H1 (cell line): ENCODE measurements around the gene MAPK4. TPM values are rescaled to one million over a fixed set of nuclear protein-coding genes. Genes with fewer than 3 reads are reported as not detected.
A peak's percentile ranks its signal among the peaks of the same experiment; 100 is the strongest.

Experiments used
- CTCF ChIA-PET: fragments of 300-600 bp; sonication (Branson Sonifier 250); formaldehyde crosslinking; loops from one replicate; lab custom pipeline; 2021; ENCODE audit not compliant: partially characterized antibody; lab: Charles Lee
- POLR2A ChIA-PET: fragments of 300-600 bp; sonication (Branson Sonifier 250); formaldehyde crosslinking; loops from one replicate; lab custom pipeline; 2021; ENCODE audit warnings: inconsistent platforms; ENCODE audit not compliant: partially characterized antibody; lab: Charles Lee
- DNase-seq, 2 experiments: peaks; one replicate each; pipeline versions ENCODE4 v3.0.0 to v3.0.0-alpha.2; 2010 to 2022; ENCODE audit warnings: low spot score in 2 of 2, low read depth in 1 of 2, mixed read lengths in 1 of 2
- FAIRE-seq: peaks from 2 replicates; lab custom pipeline; 2011; peaks lifted over from hg19 to GRCh38; lab: Jason Lieb, UNC
- H2AFZ ChIP-seq: 2 replicates; pipeline ENCODE4 v1.8.1; 2012; ENCODE audit warnings: low read length, inconsistent platforms
- H2AK5ac ChIP-seq: 2 replicates; pipeline ENCODE4 v1.6.1; 2013; ENCODE audit warnings: low read depth, low read length
- H2BK120ac ChIP-seq: replicated peaks from 2 replicates; pipeline ENCODE3; 2013; ENCODE audit warnings: low read depth, low read length, inconsistent platforms
- H2BK12ac ChIP-seq: 2 replicates; pipeline ENCODE4 v1.6.1; 2013; ENCODE audit warnings: low read depth, low read length
- H2BK15ac ChIP-seq: 2 replicates; pipeline ENCODE4 v1.6.1; 2013; ENCODE audit warnings: low read length
- H2BK20ac ChIP-seq: 2 replicates; pipeline ENCODE4 v1.6.1; 2013; ENCODE audit warnings: low read length
- H2BK5ac ChIP-seq: 2 replicates; pipeline ENCODE4 v1.6.1; 2013; ENCODE audit warnings: low read depth, low read length
- H3K14ac ChIP-seq: 2 replicates; pipeline ENCODE4 v1.6.1; 2013; ENCODE audit warnings: inconsistent platforms; ENCODE audit not compliant: insufficient read length
- H3K18ac ChIP-seq: 2 replicates; pipeline ENCODE4 v1.6.1; 2013; ENCODE audit warnings: low read length; ENCODE audit errors: extremely low read depth
- H3K23ac ChIP-seq: 2 replicates; pipeline ENCODE4 v1.6.1; 2013; ENCODE audit warnings: inconsistent platforms; ENCODE audit not compliant: insufficient read length
- H3K23me2 ChIP-seq: 2 replicates; pipeline ENCODE4 v1.6.1; 2013; ENCODE audit warnings: low read depth, low read length
- H3K27ac ChIP-seq: 2 replicates; pipeline ENCODE4 v1.6.1; 2011; ENCODE audit warnings: low read depth, low read length, inconsistent platforms
- H3K27me3 ChIP-seq, 4 experiments: replicated peaks in 1 of 4; 1 replicate in 1 of 4; 2 replicates in 3 of 4; pipeline versions ENCODE4 v1.6.1 to v1.8.1; 2011 to 2013; ENCODE audit warnings: low read length in 3 of 4, mild to moderate bottlenecking in 3 of 4, inconsistent platforms in 2 of 4, mixed read lengths in 2 of 4, moderate library complexity in 1 of 4; ENCODE audit not compliant: control insufficient read depth in 3 of 4, insufficient read depth in 3 of 4; ENCODE audit errors: extremely low read depth in 1 of 4
- H3K36me3 ChIP-seq, 4 experiments: 2 replicates each; pipeline versions ENCODE4 v1.6.1 to v1.8.1; 2011 to 2013; ENCODE audit warnings: mild to moderate bottlenecking in 4 of 4, low read length in 3 of 4, moderate library complexity in 2 of 4, control low read depth in 1 of 4, inconsistent platforms in 1 of 4; ENCODE audit not compliant: insufficient read depth in 4 of 4, control insufficient read depth in 2 of 4
- H3K4ac ChIP-seq: replicated peaks from 2 replicates; pipeline ENCODE3; 2013; ENCODE audit warnings: low read length, low read depth, mixed read lengths, inconsistent platforms; ENCODE audit not compliant: insufficient read length
- H3K4me1 ChIP-seq, 4 experiments: replicated peaks in 1 of 4; 1 replicate in 1 of 4; 2 replicates in 3 of 4; pipeline versions ENCODE4 v1.6.1 to v1.8.1; 2011 to 2013; ENCODE audit warnings: low read length in 3 of 4, inconsistent platforms in 2 of 4, mixed read lengths in 1 of 4; ENCODE audit not compliant: insufficient read depth in 4 of 4, control insufficient read depth in 3 of 4
- H3K4me2 ChIP-seq, 2 experiments: 2 replicates each; pipeline versions ENCODE4 v1.6.1 to v1.8.1; 2011 to 2013; ENCODE audit warnings: low read depth in 2 of 2, low read length in 2 of 2, control low read depth in 1 of 2, inconsistent platforms in 1 of 2, mild to moderate bottlenecking in 1 of 2; ENCODE audit not compliant: insufficient read depth in 1 of 2
- H3K4me3 ChIP-seq, 4 experiments: fragments of 200-600, 300-600 bp in 1 of 4; sonication (generic), shearing (Covaris generic), sonication (Bioruptor Twin) in 1 of 4; 2 replicates each; pipeline versions ENCODE4 v1.5.1 to v1.8.1; 2011 to 2016; ENCODE audit warnings: low read length in 4 of 4, low read depth in 3 of 4, control low read depth in 2 of 4, inconsistent platforms in 2 of 4, mild to moderate bottlenecking in 2 of 4, mixed read lengths in 1 of 4, moderate library complexity in 1 of 4; ENCODE audit not compliant: insufficient read depth in 2 of 4; ENCODE audit errors: extremely low read depth in 1 of 4
- H3K56ac ChIP-seq: replicated peaks from 2 replicates; pipeline ENCODE3; 2013; ENCODE audit warnings: low read depth, mild to moderate bottlenecking, mixed read lengths, low read length, inconsistent platforms; ENCODE audit not compliant: insufficient read length
- H3K79me1 ChIP-seq: 2 replicates; pipeline ENCODE4 v1.6.1; 2013; ENCODE audit warnings: low read depth, low read length, control low read depth
- H3K79me2 ChIP-seq, 2 experiments: 2 replicates each; pipeline versions ENCODE4 v1.6.1 to v1.8.1; 2012 to 2013; ENCODE audit warnings: low read length in 2 of 2, mild to moderate bottlenecking in 2 of 2, inconsistent platforms in 1 of 2; ENCODE audit not compliant: insufficient read depth in 2 of 2, control insufficient read depth in 1 of 2
- H3K9ac ChIP-seq, 4 experiments: replicated peaks in 1 of 4; 1 replicate in 1 of 4; 2 replicates in 3 of 4; pipeline versions ENCODE4 v1.6.1 to v1.8.1; 2011 to 2013; ENCODE audit warnings: low read depth in 3 of 4, low read length in 3 of 4, control low read depth in 2 of 4, mild to moderate bottlenecking in 2 of 4, moderate library complexity in 2 of 4, inconsistent platforms in 1 of 4; ENCODE audit errors: extremely low read depth in 1 of 4
- H3K9me3 ChIP-seq, 2 experiments: 2 replicates each; pipeline versions ENCODE4 v1.6.1 to v1.8.1; 2012 to 2013; ENCODE audit warnings: mild to moderate bottlenecking in 2 of 2, moderate library complexity in 2 of 2, control low read depth in 1 of 2, inconsistent platforms in 1 of 2, low read depth in 1 of 2, low read length in 1 of 2, mixed read lengths in 1 of 2; ENCODE audit not compliant: insufficient read depth in 2 of 2
- H4K20me1 ChIP-seq, 2 experiments: replicated peaks in 1 of 2; 2 replicates each; pipeline versions ENCODE3 to v1.8.1; 2011 to 2013; ENCODE audit warnings: inconsistent platforms in 2 of 2, low read length in 2 of 2, mild to moderate bottlenecking in 1 of 2; ENCODE audit not compliant: insufficient read depth in 2 of 2, control insufficient read depth in 1 of 2
- H4K5ac ChIP-seq: 2 replicates; pipeline ENCODE4 v1.6.1; 2013; ENCODE audit warnings: low read length, low read depth, mixed read lengths, inconsistent platforms; ENCODE audit not compliant: insufficient read length
- H4K8ac ChIP-seq: 2 replicates; pipeline ENCODE4 v1.8.0; 2013; ENCODE audit warnings: mild to moderate bottlenecking, moderate library complexity, low read length, inconsistent platforms; ENCODE audit not compliant: insufficient read depth; ENCODE audit errors: extremely low read depth
- H4K91ac ChIP-seq: replicated peaks from 2 replicates; pipeline ENCODE3; 2013; ENCODE audit warnings: low read length, mixed read lengths, inconsistent platforms; ENCODE audit not compliant: insufficient read length
- ATF2 ChIP-seq: IDR thresholded peaks from 2 replicates; pipeline ENCODE4 v1.6.1; 2012; ENCODE audit warnings: low read length, inconsistent platforms
- CBX8 ChIP-seq: fragments of 300-800, 300-1000 bp; sonication (generic); IDR thresholded peaks from 2 replicates; pipeline ENCODE4 v1.7.1; 2016; ENCODE audit warnings: low read depth, low read length, borderline replicate concordance
- E2F6 ChIP-seq: IDR thresholded peaks from 2 replicates; pipeline ENCODE4 v1.6.1; 2012; ENCODE audit warnings: inconsistent platforms
- KDM1A ChIP-seq: fragments of 200-600, 300-600 bp; sonication (generic); IDR thresholded peaks from 2 replicates; pipeline ENCODE4 v1.7.1; 2016; ENCODE audit warnings: mild to moderate bottlenecking, low read length, borderline replicate concordance
- PHF8 ChIP-seq: fragments of 200-600 bp; sonication (generic); conservative IDR thresholded peaks from 2 replicates; pipeline ENCODE4 v1.7.1; 2012; ENCODE audit warnings: low read depth, mild to moderate bottlenecking, inconsistent platforms, low read length, moderate library complexity
- POLR2AphosphoS5 ChIP-seq: IDR thresholded peaks from 2 replicates; pipeline ENCODE4 v1.6.1; 2011; ENCODE audit warnings: low read depth, low read length
- RNF2 ChIP-seq: fragments of 200-900, 300-1000 bp; sonication (generic); IDR thresholded peaks from 2 replicates; pipeline ENCODE4 v1.7.1; 2016; ENCODE audit warnings: borderline replicate concordance, low read depth, mild to moderate bottlenecking, antibody characterized with exemption, low read length; ENCODE audit not compliant: poor library complexity, severe bottlenecking; ENCODE audit errors: missing control alignments
- USF2 ChIP-seq: IDR thresholded peaks from 2 replicates; pipeline ENCODE4 v1.6.1; 2011; ENCODE audit warnings: low read length, improper control_type of control experiment
- WGBS, 2 experiments: shearing (Covaris generic) in 1 of 2; methylation state at CpG; one replicate each; pipeline versions ENCODE4 v1.1.6 to v1.1.7; 2013 to 2015; ENCODE audit warnings: low lambda C conversion rate in 2 of 2, mixed read lengths in 2 of 2, inconsistent platforms in 1 of 2, low coverage in 1 of 2, missing lambda C conversion rate in 1 of 2; ENCODE audit not compliant: insufficient replicate concordance in 2 of 2, insufficient coverage in 1 of 2, insufficient read length in 1 of 2; ENCODE audit errors: extremely low coverage in 1 of 2, missing lambda C conversion rate in 1 of 2; 5-methylcytosine and 5-hydroxymethylcytosine counted together
- polyA plus RNA-seq, 7 experiments: library from polyadenylated mRNA; depleted of rRNA in 3 of 7; stranded (reverse) in 5 of 7; unstranded in 2 of 7; fragments of >200 nt in 5 of 7; fragments of 200-250 nt in 2 of 7; gene quantifications; 1 replicate in 5 of 7; 2 replicates in 1 of 7; 4 replicates in 1 of 7; pipeline versions ENCODE4 v1.2.1 to v1.2.3, GENCODE V29; 2011 to 2013; ENCODE audit warnings: missing spikeins in 2 of 7, mixed read lengths in 2 of 7
- total RNA-seq: library from RNA; stranded (reverse); fragmentation: NEBNext Ultra II Directional; extraction: Animal tissue kit (Norgen Biotek cat#: 25700); gene quantifications from 2 replicates; pipeline ENCODE4 v1.2.1, GENCODE V29; 2021

MAPK4 gene
- total and polyA plus RNA-seq, 2 of the 8 experiments (the other 6 are each of a cell fraction or from before 2014, with no cell fraction given): 3.2 to 3.7 TPM

GRCh38 chr18:50726960-50727589, 167.2 kb downstream of the MAPK4 start:
- no peaks in the 10 kb centered on the region for H3K9me3 ChIP-seq
- H2BK15ac ChIP-seq: no peak overlapping the region
- H3K4me2 ChIP-seq: no peak overlapping the region
- H3K79me2 ChIP-seq: no peaks in the 10 kb centered on the region
- peaks cover 0 to 4% (median 3%) of the 10 kb centered on the region in 4 experiments; a peak in 2 of 7 replicates for H3K4me1 ChIP-seq
- no peak overlapping the region for H3K4ac ChIP-seq
- no peak overlapping the region for H2AK5ac ChIP-seq
- H2BK12ac ChIP-seq: 0 out of 2 replicates have a peak overlapping the region, but pooled peaks have one; percentile 17
- WGBS, 2 experiments: 88% methylated on average over 10 of the region's 10 CpGs; no CpG with 5 or more reads in 1 of the 2 experiments
- no peak overlapping the region for H3K27ac ChIP-seq
- no peak for TF ChIP-seq USF2
- TF ChIP-seq PHF8: no peak
- no peak for TF ChIP-seq E2F6
- no peak for TF ChIP-seq RNF2
- no peak for TF ChIP-seq POLR2AphosphoS5
- TF ChIP-seq ATF2: no peak
- no peak for TF ChIP-seq CBX8
- no peak for TF ChIP-seq KDM1A
- no peak overlapping the region for H3K23ac ChIP-seq
- H3K27me3 ChIP-seq: no peaks in the 10 kb centered on the region
- no peak overlapping the region for H2AFZ ChIP-seq
- H2BK120ac ChIP-seq: no peak overlapping the region
- no peak overlapping the region for H4K5ac ChIP-seq
- no peak overlapping the region for H3K4me3 ChIP-seq
- H3K56ac ChIP-seq: no peak overlapping the region
- ChIA-PET POLR2A (interaction anchor here (1.6 kb wide), 1 partner anchor 16 kb away, joined by 5 read pairs; no protein-coding TSS in a partner anchor), CTCF (interaction anchor here (0.6 to 1.4 kb wide), 4 partner anchors 17 to 81 kb away, joined by 3 to 5 read pairs (median 3); no protein-coding TSS in a partner anchor)
- H4K91ac ChIP-seq: no peak overlapping the region
- peaks cover 0 to 1% of the 10 kb centered on the region in 2 experiments for H4K20me1 ChIP-seq
- no peaks in the 10 kb centered on the region for H3K23me2 ChIP-seq
- no peak overlapping the region for H4K8ac ChIP-seq
- H3K18ac ChIP-seq: no peak overlapping the region
- DNase-seq (no peak), FAIRE-seq (no peak)
- H3K79me1 ChIP-seq: no peaks in the 10 kb centered on the region
- H2BK5ac ChIP-seq: no peak overlapping the region
- H3K14ac ChIP-seq: no peak overlapping the region
- no peak overlapping the region for H3K9ac ChIP-seq
- H2BK20ac ChIP-seq: no peak overlapping the region
- H3K36me3 ChIP-seq: no peaks in the 10 kb centered on the region
